HG03159 (cell line): Measurements from ENCODE around the gene TRPV6.

Experiments used
- ATAC-seq: cut with Tn5 transposase; IDR thresholded peaks from one replicate; pipeline ENCODE4 v1.9.1; 2021; ENCODE audit warnings: mild to moderate bottlenecking, moderate library complexity; ENCODE audit not compliant: unreplicated experiment

The TRPV6 gene

DNA sequence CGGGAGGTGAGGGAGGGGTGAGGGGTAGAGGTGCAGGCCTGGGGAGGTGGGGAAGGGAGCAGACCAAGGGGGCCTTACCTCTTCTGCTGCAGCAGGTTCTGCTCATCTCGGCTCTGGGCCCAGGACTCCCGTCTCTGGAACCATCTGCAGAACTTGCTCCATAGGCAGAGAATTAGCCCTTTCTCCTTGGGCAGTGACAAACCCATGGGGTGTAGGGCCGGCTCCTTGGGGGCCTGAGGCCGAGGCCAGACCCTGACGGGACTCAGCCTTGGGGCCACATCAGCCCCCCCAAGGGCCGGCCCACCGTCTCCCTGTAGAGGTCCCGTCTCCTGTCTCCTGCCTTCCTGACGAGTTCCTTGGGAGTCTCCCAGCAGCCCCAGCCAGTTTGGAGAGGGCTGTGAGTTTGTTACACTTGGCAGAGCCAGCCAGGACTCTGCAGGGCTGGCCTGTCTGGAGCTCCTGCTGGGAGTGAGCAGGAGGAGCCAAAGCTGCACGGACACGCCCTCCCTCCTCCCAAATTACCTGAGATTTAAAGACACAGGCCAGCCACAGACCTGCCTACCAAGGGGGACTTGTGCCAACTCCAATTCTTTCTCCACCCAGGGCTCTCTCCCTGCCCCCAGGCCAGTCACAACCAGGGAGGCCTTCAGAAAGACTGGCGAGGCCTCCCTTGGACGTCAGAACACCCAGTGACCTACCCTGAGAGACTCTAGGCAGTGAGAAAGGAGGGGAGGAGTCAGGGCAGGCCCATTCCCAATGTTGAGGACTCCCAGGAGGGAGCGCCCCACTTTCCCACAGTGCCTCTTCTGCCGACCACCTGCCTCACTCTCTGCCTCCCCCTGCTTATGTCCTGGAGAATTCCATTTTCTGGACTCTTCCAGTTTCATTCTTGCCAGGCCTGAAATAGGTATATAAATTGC, at the start of gene TRPV6:
Gene TRPV6 (minus strand): TSS at position 435 of the 920 bp plus-strand sequence.
- no peak for ATAC-seq

GRCh38 chr7:142934056-142934455, 48.5 kb upstream of the TRPV6 start:
- ATAC-seq = no peak

DNA sequence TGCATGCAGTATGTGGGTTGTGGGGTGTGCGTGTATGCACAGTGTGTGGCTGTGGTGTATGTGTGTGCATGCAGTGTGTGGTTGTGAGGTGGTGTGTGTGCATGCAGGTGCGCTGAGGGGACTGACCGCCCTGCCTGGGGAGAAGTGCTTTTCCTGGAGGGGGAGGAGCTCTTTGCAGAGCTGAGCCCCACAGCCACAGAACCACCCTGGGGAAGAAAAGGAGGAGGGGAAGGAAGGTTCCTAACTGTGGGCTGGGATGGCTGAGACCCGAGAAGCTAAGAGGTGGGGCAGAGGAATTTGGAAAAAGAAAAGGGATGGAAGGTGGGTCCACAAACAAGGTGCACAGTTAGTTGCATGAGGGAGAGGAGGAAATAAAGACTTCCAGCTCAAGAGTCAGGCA, 48.1 kb upstream of the TRPV6 start, which contains the start of gene TRPV5:
Gene TRPV5 (minus strand): TSS at position 123 of the 400 bp plus-strand sequence. CDS start 287 bp downstream, outside the sequence.
- ATAC-seq = no peak

DNA sequence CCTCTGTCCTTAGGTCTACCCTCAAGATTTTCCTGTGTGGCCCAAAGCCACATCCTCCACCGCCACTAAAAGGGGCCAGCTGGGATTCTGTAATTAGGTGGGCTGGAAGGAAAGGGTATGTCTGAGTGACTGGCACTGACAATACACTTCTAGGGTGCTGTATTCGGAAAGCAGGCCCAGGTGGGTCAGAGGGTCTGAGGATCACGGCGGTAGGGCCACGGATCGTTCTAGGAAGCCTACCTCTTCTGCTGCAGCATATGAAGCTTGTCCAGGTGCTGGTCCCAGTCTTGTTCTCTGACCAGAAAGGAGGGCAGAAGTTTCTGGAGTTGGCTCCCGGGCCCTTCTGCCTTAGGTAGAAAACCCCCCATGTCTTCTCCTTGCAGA, 47.5 kb upstream of the TRPV6 start:
- no peak for ATAC-seq

DNA sequence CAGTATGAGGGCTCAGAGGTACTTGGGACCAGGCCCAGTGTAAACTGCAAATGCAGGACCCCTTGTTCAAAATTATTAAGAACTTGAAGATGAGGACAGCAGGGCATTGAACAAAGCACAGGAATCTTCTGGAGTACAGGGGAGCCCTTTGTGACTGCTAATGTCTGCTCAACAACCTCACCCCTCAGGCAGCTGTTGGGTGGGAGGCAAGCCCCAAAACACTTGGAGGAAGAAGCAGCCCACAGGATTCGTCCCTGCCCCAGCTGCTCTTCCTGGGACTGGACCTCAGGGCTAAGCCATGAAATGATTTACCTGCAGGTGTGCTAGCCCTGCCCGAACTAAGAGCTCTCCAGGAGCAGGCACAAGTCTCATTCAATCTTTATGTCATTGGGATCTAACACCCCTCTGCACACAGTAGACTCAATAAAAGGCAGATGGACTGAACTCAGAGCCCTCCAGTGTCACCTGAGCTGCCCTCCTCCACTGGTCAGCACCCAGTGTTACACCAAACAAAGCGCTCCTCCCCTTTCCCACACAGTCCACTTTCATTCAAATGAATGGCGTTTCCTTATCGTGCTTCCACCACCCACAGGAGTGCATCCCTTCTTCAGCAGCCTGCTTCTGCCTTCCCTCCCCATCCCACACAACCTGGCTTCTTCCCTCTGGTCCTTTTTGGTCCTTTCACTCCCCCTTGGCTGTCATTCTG, 47.0 kb upstream of the TRPV6 start:
- ATAC-seq = no peak

GRCh38 chr7:142930126-142930730, 44.7 kb upstream of the TRPV6 start:
- no peak for ATAC-seq

DNA sequence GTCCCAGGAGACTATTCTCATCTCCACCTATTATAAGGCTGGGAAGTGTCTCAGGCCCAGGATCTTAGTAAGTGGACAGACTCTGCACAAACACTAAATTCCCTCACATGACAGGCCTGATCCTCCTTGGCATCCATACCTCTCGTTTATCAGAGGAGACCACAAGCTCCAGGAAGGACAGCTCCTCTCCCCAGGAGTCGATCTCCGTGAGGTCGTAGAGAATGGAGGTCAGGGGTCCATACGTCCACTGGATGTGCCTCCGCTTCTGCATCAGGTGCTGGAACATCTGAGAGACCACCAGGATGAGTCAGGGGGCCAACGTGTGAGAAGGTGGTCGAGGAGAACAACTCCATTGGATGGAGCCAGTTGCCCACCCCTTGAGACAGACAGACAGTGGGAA, 42.4 kb upstream of the TRPV6 start:
- no peak for ATAC-seq

DNA sequence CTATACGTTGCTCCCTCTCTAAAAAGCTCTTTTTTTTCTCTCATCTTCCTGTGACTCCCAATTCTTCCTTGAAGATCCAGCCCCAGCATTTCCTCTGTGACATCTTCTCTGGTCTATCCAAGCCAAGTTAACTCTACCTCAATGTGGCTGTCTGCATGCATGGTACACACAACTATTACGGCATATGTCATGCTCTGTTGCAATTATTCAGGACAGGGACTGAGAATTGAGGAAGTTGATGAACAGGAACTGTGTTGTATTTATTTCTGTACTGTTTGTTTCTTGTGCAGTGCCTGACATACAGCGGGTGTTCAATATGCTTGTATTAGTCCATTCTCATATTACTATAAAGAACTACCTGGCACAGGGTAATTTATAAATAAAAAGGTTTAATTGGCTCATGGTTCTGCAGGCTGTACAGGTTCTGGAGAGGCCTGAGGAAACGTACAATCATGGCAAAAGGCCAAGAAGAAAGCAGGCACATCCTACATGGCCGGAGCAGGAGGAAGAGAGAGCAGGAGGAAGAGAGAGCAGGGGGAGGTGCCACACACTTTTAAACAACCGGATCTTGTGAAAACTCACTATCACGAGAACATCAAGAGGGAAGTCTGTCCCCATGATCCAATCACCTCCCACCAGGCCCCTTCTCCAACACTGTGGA, 41.7 kb upstream of the TRPV6 start:
- ATAC-seq = no peak

DNA sequence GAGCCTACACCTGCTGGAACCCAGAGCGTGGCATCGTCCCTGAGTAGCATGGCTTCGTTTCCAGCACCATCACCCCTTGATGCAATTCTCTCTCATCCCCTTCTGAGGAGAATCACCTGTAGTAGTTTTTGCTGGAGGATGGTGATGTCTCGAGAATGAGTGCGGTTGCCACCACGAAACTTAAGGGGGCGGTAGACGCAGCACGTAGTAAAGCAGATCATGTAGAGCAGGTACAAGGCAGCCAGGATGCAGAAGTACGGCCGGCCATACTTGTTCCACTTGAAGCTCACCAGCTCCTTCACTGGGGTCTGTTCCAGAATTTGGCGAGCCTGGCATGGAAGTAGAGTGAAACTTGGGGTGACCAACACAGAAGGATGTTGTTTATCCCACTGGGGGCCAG, 39.9 kb upstream of the TRPV6 start:
- ATAC-seq = no peak

- no peak for ATAC-seq
These were observed 37.8 kb upstream of the TRPV6 start for GRCh38 chr7:142923391-142923790.

DNA sequence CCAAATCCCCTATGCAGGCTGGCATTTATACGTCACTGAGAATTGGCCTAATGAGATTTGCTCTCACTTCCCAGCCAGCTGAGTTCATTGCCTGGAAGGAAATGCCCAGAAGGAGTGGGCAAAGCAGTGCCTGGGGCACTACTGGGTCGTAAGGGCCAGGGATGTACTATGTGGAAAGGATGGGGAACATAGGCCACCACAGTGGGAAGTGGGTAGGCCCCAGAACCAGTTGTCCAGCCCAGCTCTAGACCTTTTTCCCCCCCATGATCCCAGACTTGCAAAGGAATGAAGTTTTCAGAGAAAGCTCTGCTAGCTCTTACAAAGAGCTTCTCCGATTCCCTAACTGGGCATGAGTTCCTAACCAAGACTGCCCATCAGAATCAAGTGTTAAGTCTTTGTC, 34.1 kb upstream of the TRPV6 start:
- ATAC-seq = no peak

DNA sequence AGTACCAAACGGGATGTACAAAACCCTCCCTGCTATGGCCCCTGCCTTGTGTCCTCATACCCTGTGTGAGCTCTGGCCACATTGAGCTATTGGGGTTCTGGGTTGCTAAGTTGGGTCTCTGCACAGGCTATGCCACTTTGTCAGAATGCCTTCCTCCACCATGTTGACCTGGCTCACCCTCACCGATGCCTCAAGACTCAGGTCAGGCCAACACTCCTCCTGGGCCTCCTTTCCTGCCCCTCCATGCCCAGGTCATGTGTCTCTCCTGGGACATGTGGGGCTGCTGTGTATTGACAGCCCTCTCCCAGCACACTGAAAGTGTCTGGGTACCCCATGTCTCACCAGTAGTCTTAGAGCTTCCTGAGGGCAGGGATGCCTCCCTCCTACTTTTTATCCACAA, 33.4 kb upstream of the TRPV6 start:
- ATAC-seq = no peak

DNA sequence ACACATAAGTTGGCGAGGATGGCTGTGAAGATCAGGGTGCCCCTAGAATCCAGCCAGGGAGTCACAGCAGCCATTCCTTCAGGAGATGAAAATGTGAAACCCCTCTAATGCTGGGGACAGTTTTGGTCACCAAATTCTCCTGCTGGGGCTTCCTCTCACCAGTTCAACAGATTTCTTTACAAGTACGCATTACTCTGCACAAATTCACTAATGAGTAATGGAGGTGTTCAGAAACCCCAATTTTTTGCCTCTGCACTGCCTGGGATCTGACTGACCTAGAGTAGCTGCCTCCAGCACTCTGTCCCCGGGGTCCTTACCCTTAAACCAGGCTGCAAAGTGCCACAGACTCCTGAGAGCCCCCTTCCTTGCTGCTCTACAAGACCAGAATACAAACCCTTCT, 31.9 kb upstream of the TRPV6 start:
- ATAC-seq = no peak

- no peak for ATAC-seq
These were observed 31.0 kb upstream of the TRPV6 start for GRCh38 chr7:142916508-142916907.

DNA sequence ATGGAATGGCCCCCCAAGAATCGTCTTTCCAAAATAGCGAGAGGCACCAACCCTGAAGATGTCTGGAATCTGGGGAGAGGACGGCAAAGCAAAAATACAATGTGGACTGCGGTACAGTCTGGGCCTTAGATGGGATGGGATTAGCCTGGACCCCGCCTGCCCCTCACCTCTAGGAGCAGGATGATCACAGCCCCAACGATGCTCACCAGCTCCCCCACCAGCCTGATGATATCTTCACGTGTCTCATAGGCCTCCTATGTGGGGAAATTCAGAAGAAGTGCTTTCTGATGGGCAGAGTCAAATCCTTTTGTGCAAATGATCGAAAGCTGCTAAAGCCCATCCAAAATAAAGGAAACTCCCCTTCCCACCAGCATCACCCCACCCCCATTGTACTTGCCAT, 29.8 kb upstream of the TRPV6 start:
- ATAC-seq = no peak

DNA sequence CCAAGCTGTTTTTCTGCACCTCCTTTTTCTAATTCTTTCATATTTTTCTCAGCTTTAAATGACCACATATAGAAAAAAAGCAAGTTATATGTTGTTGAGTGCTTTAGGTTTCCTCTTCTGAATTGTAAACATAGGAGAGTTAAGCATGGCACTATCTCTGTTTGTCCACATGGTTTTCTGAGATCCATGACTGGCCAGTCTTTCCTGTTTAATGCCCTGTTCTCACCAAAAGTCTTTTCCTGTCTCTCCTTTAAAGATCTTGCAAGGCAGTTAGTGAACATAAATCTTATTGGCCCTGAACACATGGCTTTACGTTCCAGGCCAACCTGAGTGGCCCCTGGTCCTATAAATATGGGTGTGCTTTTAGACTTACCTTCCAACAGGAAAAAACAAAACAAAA, 28.6 kb upstream of the TRPV6 start:
- no peak for ATAC-seq

DNA sequence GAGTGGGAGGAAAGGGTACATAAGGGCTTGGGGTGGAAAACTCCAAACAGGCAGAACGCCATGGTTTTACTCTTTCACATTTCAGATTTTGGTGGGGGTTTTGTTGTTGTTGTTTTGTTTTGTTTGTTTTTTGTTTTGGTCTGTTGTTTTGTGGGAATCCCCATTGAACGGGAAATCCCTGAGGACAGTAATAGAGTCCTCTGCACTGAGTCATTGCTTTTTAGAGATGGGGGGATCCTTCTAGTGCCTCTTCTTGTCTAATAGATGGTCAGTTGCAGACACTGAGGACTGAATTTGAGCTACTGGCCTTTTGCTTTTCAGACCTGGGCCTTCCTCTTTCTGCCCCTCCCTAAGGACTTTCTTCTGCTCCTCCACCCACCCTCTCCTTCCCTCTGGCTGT, 28.0 kb upstream of the TRPV6 start:
- no peak for ATAC-seq

- ATAC-seq = no peak
These were observed 27.5 kb upstream of the TRPV6 start for GRCh38 chr7:142913051-142913450.

DNA sequence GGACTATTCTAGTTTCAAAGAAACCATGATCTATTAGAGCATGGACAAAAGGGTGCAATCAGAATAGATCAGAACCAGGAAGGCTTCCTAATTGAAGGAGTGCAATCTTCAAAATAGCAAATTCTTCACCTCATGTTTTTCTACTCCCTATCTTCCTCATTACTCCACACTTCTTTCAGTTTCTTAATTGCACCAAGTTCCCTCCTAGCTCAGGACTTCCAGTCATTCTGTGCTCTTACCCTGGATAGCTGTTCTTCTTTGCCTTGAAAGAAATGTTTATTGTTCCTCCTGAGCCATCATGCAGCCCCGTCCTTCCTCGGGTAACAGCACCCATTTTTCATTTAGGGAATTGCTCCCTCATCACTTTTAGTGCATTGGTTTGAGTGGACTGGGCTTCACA, 24.9 kb upstream of the TRPV6 start:
- ATAC-seq = no peak

DNA sequence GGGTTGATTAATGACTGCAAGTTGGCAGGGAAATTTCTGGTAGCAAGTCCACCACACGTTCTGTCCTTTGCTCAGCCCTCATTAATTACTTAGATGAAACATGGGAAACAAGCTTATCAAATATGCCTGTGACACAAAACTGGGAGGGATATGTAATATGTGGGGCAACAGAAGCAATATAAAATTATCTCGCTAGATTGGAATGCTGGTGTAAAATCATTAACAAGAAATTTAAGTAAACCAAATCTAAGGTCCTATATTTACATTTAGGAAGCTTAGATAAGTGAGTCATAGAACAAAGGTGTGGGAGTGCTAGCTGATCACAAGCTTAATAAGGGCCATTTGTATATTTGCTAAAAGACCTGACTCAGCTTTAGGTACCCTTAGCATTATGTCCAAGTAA, 24.5 kb upstream of the TRPV6 start:
- no peak for ATAC-seq
